ENCODE data around the gene RYR2.

DNA sequence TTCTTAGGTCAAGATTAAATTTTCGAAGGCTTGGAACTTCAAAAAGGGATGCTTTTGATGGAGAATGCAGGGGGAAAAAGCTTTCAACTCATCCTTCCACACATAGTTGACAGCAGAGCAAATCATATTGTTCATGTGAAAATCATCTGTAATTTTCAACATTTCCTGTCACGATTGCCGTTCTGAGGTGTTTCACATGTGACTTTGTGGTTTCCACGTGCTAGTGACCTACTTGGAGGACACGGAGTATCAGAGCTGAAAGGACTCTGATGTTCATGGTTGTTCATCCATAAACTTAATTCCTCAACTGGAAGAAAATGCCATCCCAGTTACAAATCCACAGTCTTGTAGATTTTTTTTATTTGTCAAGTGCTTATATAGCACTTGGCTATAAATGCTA is 769.6 kb downstream of the RYR2 start:
- TF ChIP-seq, protein P1, sequence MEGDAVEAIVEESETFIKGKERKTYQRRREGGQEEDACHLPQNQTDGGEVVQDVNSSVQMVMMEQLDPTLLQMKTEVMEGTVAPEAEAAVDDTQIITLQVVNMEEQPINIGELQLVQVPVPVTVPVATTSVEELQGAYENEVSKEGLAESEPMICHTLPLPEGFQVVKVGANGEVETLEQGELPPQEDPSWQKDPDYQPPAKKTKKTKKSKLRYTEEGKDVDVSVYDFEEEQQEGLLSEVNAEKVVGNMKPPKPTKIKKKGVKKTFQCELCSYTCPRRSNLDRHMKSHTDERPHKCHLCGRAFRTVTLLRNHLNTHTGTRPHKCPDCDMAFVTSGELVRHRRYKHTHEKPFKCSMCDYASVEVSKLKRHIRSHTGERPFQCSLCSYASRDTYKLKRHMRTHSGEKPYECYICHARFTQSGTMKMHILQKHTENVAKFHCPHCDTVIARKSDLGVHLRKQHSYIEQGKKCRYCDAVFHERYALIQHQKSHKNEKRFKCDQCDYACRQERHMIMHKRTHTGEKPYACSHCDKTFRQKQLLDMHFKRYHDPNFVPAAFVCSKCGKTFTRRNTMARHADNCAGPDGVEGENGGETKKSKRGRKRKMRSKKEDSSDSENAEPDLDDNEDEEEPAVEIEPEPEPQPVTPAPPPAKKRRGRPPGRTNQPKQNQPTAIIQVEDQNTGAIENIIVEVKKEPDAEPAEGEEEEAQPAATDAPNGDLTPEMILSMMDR (IDR thresholded peaks at IDR 0.05): no peak
- TF ChIP-seq POLR2A (IDR thresholded peaks at IDR 0.05): no peak

Data from heart left ventricle (tissue), 13 donors.